K562 (cell line): ENCODE measurements around the gene HELZ. TPM values are rescaled to one million over a fixed set of nuclear protein-coding genes. Genes with fewer than 3 reads are reported as not detected.

Source experiments
- BRD9 ChIP-seq: fragments of 450-650 bp; IDR thresholded peaks from 2 replicates; pipeline ENCODE4 v1.6.1; 2018; ENCODE audit warnings: low read depth; ENCODE audit not compliant: partially characterized antibody
- HNRNPH1 ChIP-seq: fragments of 200-400 bp; formaldehyde crosslinking; optimal IDR thresholded peaks from 2 replicates; pipeline ENCODE3; 2017; ENCODE audit warnings: low read depth, mild to moderate bottlenecking, low read length, moderate library complexity
- PHF21A ChIP-seq: fragments of 450-650 bp; IDR thresholded peaks from 2 replicates; pipeline ENCODE4 v1.6.1; 2017; ENCODE audit warnings: low read depth, borderline replicate concordance
- POLR2AphosphoS5 ChIP-seq: IDR thresholded peaks from 2 replicates; pipeline ENCODE4 v1.6.1; 2011; ENCODE audit warnings: mild to moderate bottlenecking, low read depth, low read length, moderate library complexity; ENCODE audit not compliant: control insufficient read depth, insufficient read depth
- POLR3G ChIP-seq: IDR thresholded peaks from 2 replicates; pipeline ENCODE4 v1.6.1; 2011; ENCODE audit not compliant: insufficient read length, insufficient replicate concordance; ENCODE audit errors: extremely low read depth
- RFX1 ChIP-seq: fragments of 450-650 bp; IDR thresholded peaks from 2 replicates; pipeline ENCODE4 v1.6.1; 2016; ENCODE audit warnings: mild to moderate bottlenecking, moderate library complexity
- SNIP1 ChIP-seq: fragments of 450-650 bp; IDR thresholded peaks from 2 replicates; pipeline ENCODE4 v1.7.1; 2017; ENCODE audit warnings: low read depth, mild to moderate bottlenecking
- SRSF1 ChIP-seq: fragments of 200-400 bp; formaldehyde crosslinking; IDR thresholded peaks from 2 replicates; pipeline ENCODE4 v1.6.1; 2017; ENCODE audit warnings: mild to moderate bottlenecking, low read depth, low read length, moderate library complexity
- TAF9B ChIP-seq: fragments of 450-650 bp; IDR thresholded peaks from 2 replicates; pipeline ENCODE4 v1.6.1; 2018; ENCODE audit warnings: mild to moderate bottlenecking; ENCODE audit not compliant: partially characterized antibody
- ZBTB17 ChIP-seq: fragments of 450-650 bp; formaldehyde crosslinking; IDR thresholded peaks from 2 replicates; pipeline ENCODE4 v1.4.0; 2020; ENCODE audit warnings: mild to moderate bottlenecking
- ZBTB7A ChIP-seq: IDR thresholded peaks from 2 replicates; pipeline ENCODE4 v1.6.1; 2011; ENCODE audit warnings: low read depth, mild to moderate bottlenecking, low read length, moderate library complexity, borderline replicate concordance; ENCODE audit not compliant: control insufficient read depth
- ZNF143 ChIP-seq: sonication (generic); formaldehyde crosslinking; IDR thresholded peaks from 2 replicates; pipeline ENCODE4 v1.9.0; 2022; ENCODE audit warnings: mild to moderate bottlenecking, missing genetic modification reagents
- ZNF224 ChIP-seq: sonication (generic); formaldehyde crosslinking; IDR thresholded peaks from 2 replicates; pipeline ENCODE4 v1.8.0; 2022; ENCODE audit warnings: mild to moderate bottlenecking, missing genetic modification reagents
- ZNF764 ChIP-seq: fragments of 250-450 bp; sonication (Bioruptor Pico); IDR thresholded peaks from 2 replicates; pipeline ENCODE4 v1.4.0; 2020; ENCODE audit warnings: low read depth, mild to moderate bottlenecking, moderate library complexity
- ZNF785 ChIP-seq: fragments of 250-450 bp; sonication (Bioruptor Pico); IDR thresholded peaks from 2 replicates; pipeline ENCODE4 v1.4.0; 2020; ENCODE audit warnings: mild to moderate bottlenecking
- polyA plus RNA-seq, 8 experiments: library from polyadenylated mRNA; depleted of rRNA in 4 of 8; stranded (reverse) in 5 of 8; unstranded in 3 of 8; fragments of >200 nt; fragmentation: Nextera tagmentation in 2 of 8; fragmentation: Illumina TruSeq in 1 of 8; extraction: Ambion mirVana in 2 of 8; extraction: Trizol in 1 of 8; gene quantifications; 2 replicates each; pipeline versions ENCODE4 v1.2.1 to v1.2.3, GENCODE V29; 2011 to 2014; ENCODE audit warnings: inconsistent platforms in 1 of 8, missing spikeins in 1 of 8
- total RNA-seq, 7 experiments: library from RNA; depleted of rRNA in 6 of 7; stranded (reverse); fragments of >200 nt in 6 of 7; fragmentation: Illumina TruSeq in 2 of 7; extraction: Trizol in 2 of 7; gene quantifications; 2 replicates each; pipeline versions ENCODE4 v1.2.1 to v1.2.3, GENCODE V29; 2011 to 2021; ENCODE audit warnings: low replicate concordance in 1 of 7
- TF ChIP-seq, protein P1 (sequence below): fragments of 450-650 bp; IDR thresholded peaks from 2 replicates; pipeline ENCODE4 v1.6.1; 2018; ENCODE audit not compliant: partially characterized antibody
- TF ChIP-seq, protein P2 (sequence below), 2 experiments: fragments of 450-650 bp; conservative IDR thresholded peaks; 2 replicates each; pipeline ENCODE4 v1.6.1; 2017; ENCODE audit warnings: mild to moderate bottlenecking in 2 of 2, moderate library complexity in 2 of 2
- TF ChIP-seq, protein P3 (sequence below), 2 experiments: IDR thresholded peaks; 2 replicates each; pipeline ENCODE4 v1.6.1; 2011; ENCODE audit warnings: borderline replicate concordance in 1 of 2, control low read depth in 1 of 2, low read depth in 1 of 2, low read length in 1 of 2, mild to moderate bottlenecking in 1 of 2, mixed read lengths in 1 of 2, moderate library complexity in 1 of 2; ENCODE audit not compliant: insufficient read depth in 1 of 2, insufficient read length in 1 of 2, poor library complexity in 1 of 2, severe bottlenecking in 1 of 2; ENCODE audit errors: extremely low read depth in 1 of 2

Gene HELZ
- total and polyA plus RNA-seq, 9 of the 15 experiments (the other 6 are each of a cell fraction or from before 2014, with no cell fraction given): 5.2 to 39.8 (median 17.3) TPM

DNA sequence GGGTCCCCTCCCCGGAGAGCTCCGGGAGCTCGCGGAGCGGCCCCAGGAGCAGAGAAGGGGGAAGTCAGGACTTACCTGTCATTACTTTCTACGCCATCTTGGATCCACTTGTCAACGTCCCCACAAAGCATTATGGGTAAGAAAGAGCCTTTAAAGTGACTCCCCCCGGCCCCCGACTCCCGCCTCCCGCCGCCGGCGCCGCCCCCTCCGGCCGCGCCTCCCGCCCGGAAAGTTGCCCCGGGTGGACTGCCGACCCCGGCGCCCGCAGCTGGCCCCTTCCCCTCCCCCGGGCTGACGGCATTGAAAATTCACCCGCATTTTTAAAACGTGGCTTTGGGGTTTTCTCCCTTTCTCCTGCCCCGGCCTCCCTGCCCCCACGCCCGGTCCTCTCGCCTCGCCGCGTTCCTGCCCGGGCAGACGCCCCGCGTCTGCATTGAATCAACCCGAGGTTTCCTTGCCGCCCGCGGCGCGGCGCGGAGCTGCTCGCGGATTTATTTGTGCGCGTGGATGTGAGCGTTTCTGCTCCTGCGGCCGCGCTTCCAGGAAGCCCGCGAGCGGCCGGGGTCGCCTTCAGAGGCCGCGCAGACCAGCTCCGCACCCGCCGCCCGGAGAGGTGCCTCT is at the start of gene HELZ (continued):
- TF ChIP-seq, protein P1, sequence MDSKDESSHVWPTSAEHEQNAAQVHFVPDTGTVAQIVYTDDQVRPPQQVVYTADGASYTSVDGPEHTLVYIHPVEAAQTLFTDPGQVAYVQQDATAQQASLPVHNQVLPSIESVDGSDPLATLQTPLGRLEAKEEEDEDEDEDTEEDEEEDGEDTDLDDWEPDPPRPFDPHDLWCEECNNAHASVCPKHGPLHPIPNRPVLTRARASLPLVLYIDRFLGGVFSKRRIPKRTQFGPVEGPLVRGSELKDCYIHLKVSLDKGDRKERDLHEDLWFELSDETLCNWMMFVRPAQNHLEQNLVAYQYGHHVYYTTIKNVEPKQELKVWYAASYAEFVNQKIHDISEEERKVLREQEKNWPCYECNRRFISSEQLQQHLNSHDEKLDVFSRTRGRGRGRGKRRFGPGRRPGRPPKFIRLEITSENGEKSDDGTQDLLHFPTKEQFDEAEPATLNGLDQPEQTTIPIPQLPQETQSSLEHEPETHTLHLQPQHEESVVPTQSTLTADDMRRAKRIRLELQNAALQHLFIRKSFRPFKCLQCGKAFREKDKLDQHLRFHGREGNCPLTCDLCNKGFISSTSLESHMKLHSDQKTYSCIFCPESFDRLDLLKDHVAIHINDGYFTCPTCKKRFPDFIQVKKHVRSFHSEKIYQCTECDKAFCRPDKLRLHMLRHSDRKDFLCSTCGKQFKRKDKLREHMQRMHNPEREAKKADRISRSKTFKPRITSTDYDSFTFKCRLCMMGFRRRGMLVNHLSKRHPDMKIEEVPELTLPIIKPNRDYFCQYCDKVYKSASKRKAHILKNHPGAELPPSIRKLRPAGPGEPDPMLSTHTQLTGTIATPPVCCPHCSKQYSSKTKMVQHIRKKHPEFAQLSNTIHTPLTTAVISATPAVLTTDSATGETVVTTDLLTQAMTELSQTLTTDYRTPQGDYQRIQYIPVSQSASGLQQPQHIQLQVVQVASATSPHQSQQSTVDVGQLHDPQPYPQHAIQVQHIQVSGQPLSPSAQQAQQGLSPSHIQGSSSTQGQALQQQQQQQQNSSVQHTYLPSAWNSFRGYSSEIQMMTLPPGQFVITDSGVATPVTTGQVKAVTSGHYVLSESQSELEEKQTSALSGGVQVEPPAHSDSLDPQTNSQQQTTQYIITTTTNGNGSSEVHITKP: no peak
- TF ChIP-seq ZNF764 (CRISPR knock-in tag) (no peak), ZNF143 (peak; percentile 65), SRSF1 (no peak), BRD9 (no peak), ZNF785 (CRISPR knock-in tag) (no peak), ZBTB17 (CRISPR knock-in tag) (0 out of 2 replicates have a peak, but pooled peaks have one; percentile 14), POLR3G (no peak), ZNF224 (peak; percentile 42; the same call in 1 of the 2 replicates), POLR2AphosphoS5 (peak; percentile 58; the same call in 1 of the 2 replicates), PHF21A (no peak), HNRNPH1 (no peak), SNIP1 (no peak), ZBTB7A (peak; percentile 85; the same call in 1 of the 2 replicates), RFX1 (no peak), TAF9B (no peak)
- TF ChIP-seq, protein P2, sequence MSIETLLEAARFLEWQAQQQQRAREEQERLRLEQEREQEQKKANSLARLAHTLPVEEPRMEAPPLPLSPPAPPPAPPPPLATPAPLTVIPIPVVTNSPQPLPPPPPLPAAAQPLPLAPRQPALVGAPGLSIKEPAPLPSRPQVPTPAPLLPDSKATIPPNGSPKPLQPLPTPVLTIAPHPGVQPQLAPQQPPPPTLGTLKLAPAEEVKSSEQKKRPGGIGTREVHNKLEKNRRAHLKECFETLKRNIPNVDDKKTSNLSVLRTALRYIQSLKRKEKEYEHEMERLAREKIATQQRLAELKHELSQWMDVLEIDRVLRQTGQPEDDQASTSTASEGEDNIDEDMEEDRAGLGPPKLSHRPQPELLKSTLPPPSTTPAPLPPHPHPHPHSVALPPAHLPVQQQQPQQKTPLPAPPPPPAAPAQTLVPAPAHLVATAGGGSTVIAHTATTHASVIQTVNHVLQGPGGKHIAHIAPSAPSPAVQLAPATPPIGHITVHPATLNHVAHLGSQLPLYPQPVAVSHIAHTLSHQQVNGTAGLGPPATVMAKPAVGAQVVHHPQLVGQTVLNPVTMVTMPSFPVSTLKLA (conservative IDR thresholded peaks at IDR 0.05): peak in 1 of 2 experiments; percentile 48; a peak in 2 of 4 replicates
- TF ChIP-seq, protein P3, sequence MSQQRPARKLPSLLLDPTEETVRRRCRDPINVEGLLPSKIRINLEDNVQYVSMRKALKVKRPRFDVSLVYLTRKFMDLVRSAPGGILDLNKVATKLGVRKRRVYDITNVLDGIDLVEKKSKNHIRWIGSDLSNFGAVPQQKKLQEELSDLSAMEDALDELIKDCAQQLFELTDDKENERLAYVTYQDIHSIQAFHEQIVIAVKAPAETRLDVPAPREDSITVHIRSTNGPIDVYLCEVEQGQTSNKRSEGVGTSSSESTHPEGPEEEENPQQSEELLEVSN (IDR thresholded peaks at IDR 0.05; ENCODE audit: borderline replicate concordance in 1 of 2, extremely low read depth in 1 of 2, insufficient read depth in 1 of 2, insufficient read length in 1 of 2, low read depth in 1 of 2, low read length in 1 of 2, poor library complexity in 1 of 2, severe bottlenecking in 1 of 2): peak in 1 of 2 experiments; percentile 71
